GM18873 (cell line): ENCODE measurements around the gene ZC3H18.

Source experiments
- ATAC-seq: cut with Tn5 transposase; IDR thresholded peaks from one replicate; pipeline ENCODE4 v1.9.1; 2021; ENCODE audit warnings: mild to moderate bottlenecking, moderate library complexity, moderate number of reproducible peaks; ENCODE audit not compliant: unreplicated experiment, low FRiP score

Gene ZC3H18

DNA sequence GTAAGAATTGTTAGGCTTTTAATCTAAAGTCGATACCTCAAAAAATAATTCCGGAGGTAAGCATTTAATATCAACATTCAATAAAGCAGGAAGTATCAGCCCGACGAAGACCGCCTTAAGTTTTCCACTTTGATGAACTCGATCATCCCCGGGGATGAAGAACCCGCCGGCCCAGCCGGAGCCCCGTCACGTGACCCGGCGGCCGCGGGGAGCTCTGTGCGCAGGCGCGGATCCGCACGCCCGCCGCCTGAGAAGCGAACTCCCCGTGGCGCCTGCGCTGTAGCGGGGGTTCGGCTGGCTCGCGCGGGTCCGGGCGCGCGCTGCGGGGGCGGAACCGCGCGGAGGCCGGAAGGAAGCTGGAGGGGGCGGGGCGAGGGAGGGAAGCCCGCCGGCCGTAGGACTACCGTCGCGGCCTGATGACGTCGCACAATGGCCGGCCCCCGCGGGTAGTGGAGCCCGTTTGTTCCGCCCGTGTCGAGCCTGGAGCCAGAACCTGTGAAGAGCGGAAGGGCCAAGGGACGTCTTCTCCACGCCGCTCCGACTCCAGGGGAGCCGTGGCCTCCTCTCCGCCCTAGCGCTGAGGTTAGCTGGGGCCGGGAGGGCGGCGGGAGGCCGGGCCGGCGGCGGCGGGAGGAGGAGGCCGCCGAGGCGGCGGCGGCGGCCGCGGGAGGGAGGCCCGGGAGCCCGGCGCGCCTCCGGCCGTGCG lies at the start of gene ZC3H18:
Gene ZC3H18, plus strand, starts transcription at position 419 of the 706 bp plus-strand sequence. CDS start 6,721 bp downstream, outside the sequence.
- peak; percentile 49 for ATAC-seq

DNA sequence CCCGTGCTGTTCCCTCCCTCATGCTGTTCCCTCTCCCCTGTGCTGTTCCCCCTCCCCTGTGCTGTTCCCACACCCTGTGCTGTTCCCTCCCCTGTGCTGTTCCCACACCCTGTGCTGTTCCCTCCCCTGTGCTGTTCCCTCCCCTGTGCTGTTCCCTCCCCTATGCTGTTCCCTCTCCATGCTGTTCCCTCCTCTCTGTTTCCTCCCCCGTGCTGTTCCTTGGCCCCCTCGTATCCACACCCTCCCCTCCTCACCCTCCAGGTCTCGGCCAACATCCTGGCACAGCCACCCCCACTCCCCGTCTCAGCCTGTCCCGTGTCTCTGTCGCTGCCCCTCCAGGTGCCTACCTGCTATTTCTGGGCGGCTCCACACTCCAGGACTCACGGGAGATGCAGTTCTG lies 48.5 kb upstream of the ZC3H18 start:
- ATAC-seq, result no peak

DNA sequence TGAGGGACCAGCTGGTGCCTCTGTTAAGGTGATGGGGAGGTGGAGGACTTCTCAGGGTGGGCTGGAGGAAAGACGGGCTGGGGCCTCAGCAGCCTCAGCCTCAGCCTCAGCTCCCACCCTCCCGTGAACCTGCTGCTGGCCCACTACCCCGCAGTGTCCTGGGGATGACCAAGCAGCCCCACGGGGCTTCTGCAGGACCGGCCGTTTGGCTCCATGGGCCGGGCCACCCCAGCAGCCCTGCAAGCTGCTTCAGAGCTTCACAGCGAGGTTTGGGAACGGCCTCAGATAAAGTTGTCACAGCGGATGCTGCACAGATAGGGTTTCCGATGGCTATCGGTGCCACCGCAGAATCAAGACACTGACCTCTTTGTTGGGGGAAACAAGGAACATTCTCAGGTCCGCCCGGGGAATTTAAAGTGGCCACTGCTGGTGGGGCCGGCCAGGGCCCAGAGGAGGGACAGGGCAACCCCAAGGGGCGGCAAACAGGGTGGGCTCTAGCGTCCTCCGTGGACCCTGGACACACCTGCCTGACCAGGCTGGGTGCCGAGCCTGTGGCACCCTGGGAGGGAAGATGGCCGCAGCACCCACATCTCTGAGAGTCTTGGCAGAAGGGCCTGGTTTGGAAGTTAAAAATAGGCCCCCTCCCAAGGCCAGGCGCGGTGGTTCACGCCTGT lies 47.8 kb upstream of the ZC3H18 start:
- ATAC-seq, result no peak

DNA sequence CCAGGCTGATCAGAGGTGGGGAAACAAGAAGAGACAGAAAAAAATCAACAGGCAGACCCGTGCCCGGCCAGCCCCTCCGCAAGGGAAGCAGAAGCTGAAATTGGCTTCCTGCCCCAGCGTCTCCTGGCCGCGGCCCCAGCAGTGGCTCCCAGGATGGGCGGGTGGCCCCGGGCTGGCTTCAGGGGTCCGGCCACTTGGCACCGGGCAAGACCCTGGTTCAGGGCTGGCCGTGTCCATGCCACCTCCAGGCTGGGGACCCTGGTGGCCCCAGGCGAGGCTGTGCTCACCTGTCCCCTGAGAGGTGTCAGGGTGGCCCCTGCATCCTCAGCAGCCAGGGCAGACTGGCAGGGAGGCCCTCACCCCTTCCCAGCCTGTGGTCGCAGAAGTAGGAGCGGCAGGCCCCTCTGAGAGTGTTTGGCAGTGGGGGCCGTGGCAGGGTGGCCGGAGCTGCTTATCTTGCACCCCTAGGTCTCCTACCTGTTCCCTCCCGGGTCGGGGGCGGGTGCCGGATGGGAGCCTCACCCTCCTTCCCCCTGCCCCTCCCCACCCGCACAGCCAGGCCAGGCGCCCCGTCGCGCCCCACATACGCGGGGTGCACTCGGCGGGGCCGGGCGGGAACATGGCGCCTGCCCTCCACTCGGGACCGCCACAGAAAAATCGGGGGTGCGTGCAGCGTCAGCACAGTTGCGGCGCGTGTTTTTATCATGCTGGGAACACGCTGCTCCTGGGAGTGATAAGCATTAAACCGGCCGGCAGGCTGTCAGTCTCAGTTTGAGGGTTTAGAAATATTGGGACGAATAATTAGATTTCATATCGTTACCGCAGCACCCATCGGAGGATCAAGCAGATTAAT lies 46.7 kb upstream of the ZC3H18 start:
- no peak for ATAC-seq

DNA sequence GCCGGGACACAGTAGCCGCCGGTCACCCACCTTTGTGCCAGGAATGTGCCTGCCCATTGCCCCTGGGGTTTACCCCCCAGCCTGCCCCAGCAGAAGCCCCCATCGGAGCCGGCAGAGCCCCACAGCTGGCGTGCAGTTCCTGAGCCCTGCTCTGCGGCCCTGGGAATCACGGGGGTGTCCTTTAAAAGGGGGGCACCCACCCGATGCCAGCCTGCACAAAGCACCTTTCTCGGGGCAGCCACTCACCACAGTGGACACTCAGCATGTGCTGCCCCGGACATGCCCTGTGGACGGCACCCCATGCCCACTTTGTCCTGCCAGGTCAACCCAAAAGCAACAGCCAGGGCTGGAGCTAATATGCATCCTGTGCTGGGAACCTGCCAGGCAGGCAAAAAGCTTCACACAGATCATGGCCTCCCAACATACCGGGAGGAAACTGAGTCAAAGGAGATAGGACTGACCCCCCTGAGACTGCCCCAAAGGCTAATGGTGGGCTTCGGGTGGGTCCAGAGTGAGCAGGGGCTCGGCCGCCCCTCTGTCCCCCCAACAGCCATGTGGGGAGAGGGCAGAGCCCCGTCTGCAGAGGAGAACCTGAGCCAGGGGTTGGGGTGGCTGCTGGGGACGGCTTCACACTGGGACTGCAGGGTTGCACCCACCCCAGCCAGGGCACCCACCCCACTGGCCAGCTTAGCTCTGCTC lies 45.8 kb upstream of the ZC3H18 start:
- ATAC-seq, result no peak

- ATAC-seq, result no peak
Observed at GRCh38 chr16:88524973-88525662, 45.1 kb upstream of the ZC3H18 start.

DNA sequence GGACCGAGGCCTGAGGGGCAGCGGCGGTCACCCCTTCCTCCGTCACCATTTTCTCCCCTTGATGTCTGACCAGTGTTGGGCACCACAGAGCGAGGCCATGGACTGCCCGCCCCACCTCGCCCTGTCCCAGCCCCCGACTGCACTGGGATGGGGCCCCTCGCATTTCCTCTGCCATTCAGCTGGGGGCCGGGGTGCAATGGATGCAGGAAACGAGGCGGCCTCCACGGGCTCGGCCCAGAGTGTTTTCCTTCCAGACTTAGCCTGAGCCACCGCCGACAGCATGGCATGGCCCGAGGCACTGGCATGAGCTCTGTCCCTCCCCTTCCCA lies 44.6 kb upstream of the ZC3H18 start:
- ATAC-seq, result no peak

DNA sequence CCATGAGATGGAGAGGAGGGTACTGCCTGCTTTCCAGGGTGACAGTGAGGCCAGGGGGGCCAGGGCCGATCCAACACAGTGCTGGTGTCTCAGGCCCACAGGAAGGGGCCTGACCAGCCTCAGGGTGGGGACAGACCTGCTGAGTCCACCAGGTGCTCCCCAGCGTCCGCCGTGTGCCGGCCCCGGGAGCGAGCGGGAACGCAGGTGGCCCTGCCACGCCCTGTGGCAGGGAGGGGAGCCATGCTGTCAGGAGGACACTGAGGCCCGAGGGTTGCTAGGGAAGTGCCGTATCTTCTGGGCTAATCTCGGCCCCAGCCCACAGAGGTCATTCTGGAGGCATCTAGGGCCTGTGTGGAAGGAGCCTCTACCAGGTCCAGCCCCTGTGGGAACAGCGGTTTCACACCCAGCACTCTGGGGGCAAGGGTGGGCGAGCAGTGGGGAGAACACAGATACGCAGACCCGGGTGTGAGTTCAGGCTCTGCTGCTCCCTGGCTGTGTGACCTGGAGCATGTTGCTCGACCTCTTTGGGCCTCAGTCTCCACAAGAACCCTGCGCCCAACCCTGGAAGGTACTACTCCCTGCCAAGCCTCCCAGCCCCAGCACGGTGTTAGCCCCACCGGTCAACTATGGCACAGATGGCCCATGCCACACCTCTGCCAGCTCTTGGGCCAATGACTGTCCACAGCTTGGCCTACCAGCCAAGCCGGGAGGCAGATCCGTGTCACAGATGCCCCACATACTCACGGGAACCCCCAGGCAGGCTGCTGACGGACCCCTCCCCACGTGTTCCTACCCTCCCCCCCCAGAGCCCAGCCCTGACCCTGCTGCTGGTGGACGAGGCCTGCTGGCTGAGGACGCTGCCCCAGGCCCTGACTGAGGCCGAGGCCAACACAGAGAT lies 43.9 kb upstream of the ZC3H18 start:
- no peak for ATAC-seq

DNA sequence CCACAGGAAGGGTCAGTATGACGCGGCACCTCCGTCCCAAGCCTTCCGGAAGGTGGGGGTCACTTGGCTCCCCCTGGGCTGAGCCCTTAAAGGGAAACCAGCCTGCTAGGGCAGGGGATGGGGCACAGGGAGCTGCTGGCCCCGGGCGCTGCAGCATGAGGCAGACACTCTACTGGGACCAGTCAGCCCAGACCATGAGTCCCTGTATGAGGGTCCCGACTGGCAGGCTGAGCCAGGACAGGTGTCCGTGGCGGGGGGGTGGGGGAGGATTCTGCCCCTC lies 43.4 kb upstream of the ZC3H18 start:
- ATAC-seq, result no peak

DNA sequence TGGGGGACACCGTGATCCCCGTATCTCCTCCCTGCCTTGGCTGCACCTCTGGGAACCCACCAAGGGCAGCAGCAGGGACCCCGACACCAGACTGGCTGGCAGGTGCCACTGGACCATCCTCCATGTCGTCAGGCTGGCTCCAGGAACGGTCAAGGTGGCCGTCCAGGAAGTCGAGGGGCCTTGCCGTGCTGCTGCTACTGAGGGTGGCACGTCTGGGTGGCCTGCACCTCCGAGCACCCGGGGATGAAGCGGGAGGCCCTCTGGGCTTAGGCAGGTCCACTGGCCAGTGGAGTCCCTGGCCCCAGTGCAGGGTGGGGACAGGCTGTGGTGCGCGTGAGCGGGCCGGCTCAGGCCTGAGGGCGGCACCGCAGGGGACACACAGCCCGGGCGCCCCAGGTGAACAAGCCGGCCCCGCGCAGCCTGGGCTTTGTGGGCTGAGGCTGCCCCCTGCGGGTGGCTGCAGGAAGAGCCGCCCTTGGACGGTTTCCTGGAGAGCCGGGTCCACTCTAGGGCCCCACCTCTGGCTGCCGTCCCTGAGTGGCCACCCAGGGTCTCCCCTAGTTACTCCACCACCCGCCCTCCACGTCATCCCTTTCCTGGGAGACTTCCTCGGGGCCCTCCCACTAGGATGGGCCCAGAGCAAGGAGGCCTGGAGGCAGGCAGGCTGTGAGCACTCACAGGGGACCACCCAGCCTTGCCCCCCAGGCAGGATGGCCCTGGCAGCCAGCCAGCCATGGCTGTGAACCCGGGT lies 42.8 kb upstream of the ZC3H18 start:
- no peak for ATAC-seq

DNA sequence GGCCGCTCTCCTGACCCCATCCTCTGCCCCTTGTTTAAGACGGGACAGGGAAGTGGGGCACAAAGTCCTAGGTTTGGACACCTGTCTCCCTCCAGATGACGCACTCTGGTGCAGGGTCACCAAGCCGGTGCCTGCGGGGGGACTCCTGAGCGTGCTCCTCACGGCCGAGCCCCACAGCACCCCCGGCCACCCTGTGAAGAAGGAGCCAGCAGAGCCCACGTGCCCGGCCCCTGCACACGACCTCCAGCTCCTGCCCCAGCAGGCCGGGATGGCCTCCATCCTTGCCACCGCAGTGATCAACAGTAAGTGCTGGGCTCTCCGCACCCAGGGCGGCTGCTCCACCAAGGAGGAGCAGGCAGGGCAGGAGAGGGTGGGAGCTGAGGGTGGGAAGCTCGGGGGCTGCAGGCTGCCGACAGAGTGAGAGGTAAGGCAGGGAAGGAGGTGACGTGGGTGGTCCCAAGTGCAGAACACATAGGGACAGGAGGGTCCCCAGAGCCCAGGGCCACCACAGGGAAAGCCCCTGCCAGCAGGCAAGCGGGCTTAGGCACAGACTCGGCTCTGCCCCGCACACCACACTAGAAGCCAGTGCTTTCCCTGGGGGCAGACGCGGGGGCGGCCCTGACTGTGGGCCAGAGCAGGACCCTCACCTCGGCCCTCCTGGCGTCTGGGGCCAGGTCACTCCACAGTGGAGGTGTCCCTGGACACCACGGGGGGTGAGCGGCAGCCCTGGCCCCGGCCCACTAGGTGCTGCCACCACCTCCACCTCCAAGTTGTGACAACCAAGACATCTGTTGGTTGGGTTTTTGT lies 42.1 kb upstream of the ZC3H18 start:
- no peak for ATAC-seq

DNA sequence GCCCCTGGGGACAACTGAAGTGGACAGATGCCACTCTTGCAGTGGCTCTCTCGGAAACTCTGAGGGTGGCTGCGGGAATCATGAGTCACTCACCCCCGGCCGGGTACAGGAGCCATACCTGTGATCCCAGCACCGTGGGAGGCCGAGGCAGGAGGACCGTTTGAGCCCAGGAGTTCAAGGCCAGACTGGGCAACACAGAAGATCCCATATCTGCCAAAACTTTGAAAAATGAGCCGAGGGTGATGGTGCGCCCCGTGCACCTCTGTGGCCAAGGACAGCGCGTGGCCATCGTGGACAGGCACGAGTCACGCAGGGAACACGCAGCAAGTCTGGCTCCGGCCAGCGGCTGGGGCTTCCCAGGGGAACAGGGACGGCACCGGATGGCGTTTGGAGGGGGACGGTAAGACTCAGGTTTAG lies 41.3 kb upstream of the ZC3H18 start:
- no peak for ATAC-seq

- no peak for ATAC-seq
Observed at GRCh38 chr16:88529596-88529995, 40.6 kb upstream of the ZC3H18 start.

GRCh38 chr16:88530051-88530857 lies 39.9 kb upstream of the ZC3H18 start:
- ATAC-seq, result no peak

DNA sequence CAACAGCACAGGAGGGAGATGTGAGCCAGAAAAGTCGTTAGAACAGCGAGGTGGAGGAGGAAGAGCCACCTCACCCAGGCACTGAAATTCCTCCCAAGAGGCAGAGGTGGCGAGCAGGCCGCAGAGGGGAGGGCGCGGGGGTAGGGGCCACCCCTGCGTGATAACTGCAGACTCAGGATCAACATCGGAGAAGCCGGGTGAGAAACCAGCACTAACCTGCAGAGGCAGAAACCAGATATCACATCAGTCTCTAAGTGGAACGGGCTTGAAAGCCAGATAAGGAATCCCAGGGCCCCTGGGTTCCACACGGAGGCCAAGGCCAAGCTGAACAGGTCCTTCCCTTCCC lies 39.4 kb upstream of the ZC3H18 start:
- no peak for ATAC-seq

- ATAC-seq, result no peak
Observed at GRCh38 chr16:88531346-88531745, 38.9 kb upstream of the ZC3H18 start.

GRCh38 chr16:88531931-88532433 lies 38.2 kb upstream of the ZC3H18 start:
- no peak for ATAC-seq
